Cardiac fibroblast (primary cell): ENCODE results near the gene AGR3.
A peak's percentile ranks its signal among the peaks of the same experiment; 100 is the strongest.

Experiments
- DNase-seq, 2 donors: peaks; one replicate each; pipeline versions ENCODE4 v3.0.0 to v3.0.0-alpha.2; 2010; ENCODE audit warnings: low read depth in 2 of 2
- H3K4me3 ChIP-seq, 2 donors: replicated peaks in 1 of 2; 1 replicate in 1 of 2; 2 replicates in 1 of 2; pipeline ENCODE4 v1.5.1; 2011; ENCODE audit warnings: low read depth in 2 of 2, low read length in 2 of 2, mild to moderate bottlenecking in 2 of 2, moderate library complexity in 1 of 2
- CTCF ChIP-seq: IDR thresholded peaks from one replicate; pipeline ENCODE4 v1.5.1; 2011; ENCODE audit warnings: low read depth, mild to moderate bottlenecking, low read length, inconsistent platforms

AGR3 gene

GRCh38 chr7:16839646-16840045 lies 42.1 kb downstream of the AGR3 start:
- H3K4me3 ChIP-seq: no peak overlapping the region

GRCh38 chr7:16838891-16839290 lies 42.9 kb downstream of the AGR3 start:
- DNase-seq: no peak
- H3K4me3 ChIP-seq: no peak overlapping the region

More at GRCh38 chr7:16839646-16840045, 42.1 kb downstream of the AGR3 start:
- TF ChIP-seq CTCF: no peak
- DNase-seq: peak in 1 of 2 donors; percentile 3

GRCh38 chr7:16838386-16838785 lies 43.4 kb downstream of the AGR3 start:
- no peak for DNase-seq
- no peak overlapping the region for H3K4me3 ChIP-seq
- TF ChIP-seq CTCF: no peak

More at GRCh38 chr7:16838891-16839290, 42.9 kb downstream of the AGR3 start:
- TF ChIP-seq CTCF: no peak

GRCh38 chr7:16836481-16836880 lies 45.3 kb downstream of the AGR3 start:
- DNase-seq: peak in 1 of 2 donors; percentile 16
- no peak for TF ChIP-seq CTCF
- no peak overlapping the region for H3K4me3 ChIP-seq

- H3K4me3 ChIP-seq: no peak overlapping the region
- no peak for TF ChIP-seq CTCF
- no peak for DNase-seq
Observed at GRCh38 chr7:16833373-16833772, 48.4 kb downstream of the AGR3 start.

GRCh38 chr7:16826060-16826459 lies 55.7 kb downstream of the AGR3 start:
- DNase-seq: no peak
- TF ChIP-seq CTCF: no peak
- no peak overlapping the region for H3K4me3 ChIP-seq

- TF ChIP-seq CTCF: no peak
- no peak overlapping the region for H3K4me3 ChIP-seq
- DNase-seq: no peak
Observed at GRCh38 chr7:16822029-16822428, 59.8 kb downstream of the AGR3 start.
